GM12874 (cell line): ENCODE results near the gene PLS3.

Experiments used
- TF ChIP-seq, protein P1 (sequence below): IDR thresholded peaks from 2 replicates; pipeline ENCODE4 v1.5.1; 2011; ENCODE audit warnings: low read depth, mild to moderate bottlenecking, control low read depth, low read length, moderate library complexity; ENCODE audit not compliant: insufficient read depth

PLS3 gene

DNA sequence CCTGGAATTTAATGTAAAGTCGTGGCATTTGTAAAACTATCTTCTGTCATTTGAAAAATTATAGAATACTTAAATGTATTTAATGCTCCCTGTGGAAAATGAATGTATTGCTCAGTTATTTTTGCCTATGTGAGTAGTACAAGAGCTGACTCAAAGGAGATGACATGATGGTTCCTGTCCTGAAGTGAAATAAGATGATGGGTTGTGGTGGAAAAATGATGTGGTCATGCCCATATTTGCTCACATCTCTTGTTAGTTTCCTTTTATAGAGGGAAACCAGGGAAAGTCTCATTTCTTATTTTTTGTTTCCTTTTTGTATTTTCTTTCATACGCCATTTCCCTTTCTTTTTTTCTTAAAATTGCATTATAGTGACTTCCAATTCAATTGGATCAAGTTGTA is 23.7 kb downstream of the PLS3 start:
- TF ChIP-seq, protein P1, sequence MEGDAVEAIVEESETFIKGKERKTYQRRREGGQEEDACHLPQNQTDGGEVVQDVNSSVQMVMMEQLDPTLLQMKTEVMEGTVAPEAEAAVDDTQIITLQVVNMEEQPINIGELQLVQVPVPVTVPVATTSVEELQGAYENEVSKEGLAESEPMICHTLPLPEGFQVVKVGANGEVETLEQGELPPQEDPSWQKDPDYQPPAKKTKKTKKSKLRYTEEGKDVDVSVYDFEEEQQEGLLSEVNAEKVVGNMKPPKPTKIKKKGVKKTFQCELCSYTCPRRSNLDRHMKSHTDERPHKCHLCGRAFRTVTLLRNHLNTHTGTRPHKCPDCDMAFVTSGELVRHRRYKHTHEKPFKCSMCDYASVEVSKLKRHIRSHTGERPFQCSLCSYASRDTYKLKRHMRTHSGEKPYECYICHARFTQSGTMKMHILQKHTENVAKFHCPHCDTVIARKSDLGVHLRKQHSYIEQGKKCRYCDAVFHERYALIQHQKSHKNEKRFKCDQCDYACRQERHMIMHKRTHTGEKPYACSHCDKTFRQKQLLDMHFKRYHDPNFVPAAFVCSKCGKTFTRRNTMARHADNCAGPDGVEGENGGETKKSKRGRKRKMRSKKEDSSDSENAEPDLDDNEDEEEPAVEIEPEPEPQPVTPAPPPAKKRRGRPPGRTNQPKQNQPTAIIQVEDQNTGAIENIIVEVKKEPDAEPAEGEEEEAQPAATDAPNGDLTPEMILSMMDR: no peak

DNA sequence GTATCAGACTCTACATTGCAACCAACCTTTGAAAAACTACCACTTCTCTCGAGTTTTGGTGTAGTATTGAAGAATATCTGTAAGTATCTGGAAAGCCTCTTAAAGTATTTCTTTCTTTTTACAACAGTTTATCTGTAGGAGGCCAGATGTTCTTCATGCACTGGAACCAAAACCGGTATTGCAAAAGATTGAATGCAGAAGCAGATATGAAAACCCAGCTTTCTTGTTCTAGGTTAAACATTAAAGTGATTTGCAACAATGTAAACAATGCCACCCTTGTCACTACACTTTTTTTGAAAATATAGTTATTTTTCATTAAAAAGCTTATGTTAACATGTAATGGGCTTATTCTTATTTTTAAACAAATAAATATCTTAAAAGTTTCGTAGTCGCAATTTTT is 27.2 kb downstream of the PLS3 start:
- TF ChIP-seq, protein P1: no peak

DNA sequence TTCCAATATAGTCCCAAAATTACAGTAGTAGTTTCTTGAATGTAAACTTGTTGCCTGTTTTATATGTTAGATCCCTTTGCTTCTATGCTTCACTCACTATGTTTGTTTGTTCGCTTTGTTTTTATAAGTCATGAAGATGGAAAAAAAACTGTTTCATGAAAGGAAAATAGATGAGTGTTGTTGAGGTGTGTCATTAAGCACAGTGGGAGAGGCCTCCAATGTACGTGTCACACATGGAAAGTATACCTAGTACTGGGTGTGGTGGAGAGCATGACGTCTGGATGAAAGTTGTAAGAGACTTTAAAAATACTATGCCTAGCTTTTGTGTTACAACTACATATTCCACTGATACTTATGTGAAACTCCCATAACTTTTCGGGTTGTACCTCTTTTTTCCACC is 28.4 kb downstream of the PLS3 start:
- TF ChIP-seq, protein P1: no peak

DNA sequence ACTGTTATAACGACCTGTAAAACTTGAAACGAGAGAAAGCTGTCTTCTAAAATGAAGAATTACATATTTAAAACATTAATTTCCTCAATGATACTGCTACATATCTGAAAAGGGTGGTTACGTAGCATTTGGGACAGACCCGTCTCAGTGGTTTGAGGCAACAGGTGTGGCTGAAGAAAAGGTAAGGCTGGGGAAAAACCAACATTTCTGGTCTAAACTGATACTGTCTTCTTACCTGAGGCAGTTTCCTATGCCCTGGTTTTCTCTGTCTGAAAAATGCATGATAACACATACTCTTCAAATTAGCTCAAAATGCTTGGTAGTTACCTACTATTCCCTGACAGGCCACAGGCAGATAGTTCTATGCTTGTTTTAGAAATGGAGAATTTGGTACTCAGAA is 30.4 kb downstream of the PLS3 start:
- TF ChIP-seq, protein P1: no peak

DNA sequence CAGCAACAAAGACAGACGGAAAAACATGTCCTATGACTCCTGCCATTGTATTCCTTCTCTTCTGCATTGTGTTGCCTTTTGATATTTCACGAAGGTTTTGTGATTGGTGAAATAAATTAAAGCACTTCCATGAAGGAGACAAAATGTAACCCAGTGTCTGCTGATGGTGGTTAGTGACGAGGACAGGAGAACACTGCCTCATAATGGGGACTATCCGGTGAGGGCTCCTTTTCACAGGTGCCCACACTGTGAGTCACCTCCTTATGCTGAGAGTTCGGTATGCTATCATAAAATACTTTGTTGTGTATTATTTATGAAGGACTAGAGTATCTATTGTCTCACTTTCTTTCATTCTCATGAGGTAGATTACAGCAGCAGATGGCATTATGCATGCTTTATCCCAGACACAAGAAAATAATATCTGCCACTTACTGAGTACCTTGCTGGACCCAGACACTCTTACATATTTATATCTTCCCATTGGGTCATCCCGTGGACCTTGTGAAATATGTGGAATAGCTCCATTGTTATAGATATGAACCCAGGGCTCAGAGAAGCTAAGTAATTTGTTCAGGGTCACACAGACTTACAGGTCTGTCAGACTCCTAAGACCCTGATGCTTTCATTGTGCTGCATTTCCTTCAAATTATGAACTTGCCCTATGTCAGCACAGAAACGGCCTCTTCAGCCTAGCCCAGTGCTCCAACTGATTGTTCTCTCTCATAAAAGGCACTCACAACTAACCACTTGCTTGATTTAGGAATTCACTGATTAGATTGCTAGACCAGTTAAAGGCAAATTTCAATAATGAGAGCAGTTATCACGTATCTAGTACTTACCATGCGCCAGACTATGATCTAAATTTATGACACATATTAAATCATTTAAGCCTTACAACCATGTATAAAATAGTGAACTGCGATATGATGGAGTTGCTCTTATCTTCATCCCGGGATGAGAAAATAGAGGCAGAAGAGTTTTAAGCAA is 31.2 kb downstream of the PLS3 start:
- TF ChIP-seq, protein P1: no peak

DNA sequence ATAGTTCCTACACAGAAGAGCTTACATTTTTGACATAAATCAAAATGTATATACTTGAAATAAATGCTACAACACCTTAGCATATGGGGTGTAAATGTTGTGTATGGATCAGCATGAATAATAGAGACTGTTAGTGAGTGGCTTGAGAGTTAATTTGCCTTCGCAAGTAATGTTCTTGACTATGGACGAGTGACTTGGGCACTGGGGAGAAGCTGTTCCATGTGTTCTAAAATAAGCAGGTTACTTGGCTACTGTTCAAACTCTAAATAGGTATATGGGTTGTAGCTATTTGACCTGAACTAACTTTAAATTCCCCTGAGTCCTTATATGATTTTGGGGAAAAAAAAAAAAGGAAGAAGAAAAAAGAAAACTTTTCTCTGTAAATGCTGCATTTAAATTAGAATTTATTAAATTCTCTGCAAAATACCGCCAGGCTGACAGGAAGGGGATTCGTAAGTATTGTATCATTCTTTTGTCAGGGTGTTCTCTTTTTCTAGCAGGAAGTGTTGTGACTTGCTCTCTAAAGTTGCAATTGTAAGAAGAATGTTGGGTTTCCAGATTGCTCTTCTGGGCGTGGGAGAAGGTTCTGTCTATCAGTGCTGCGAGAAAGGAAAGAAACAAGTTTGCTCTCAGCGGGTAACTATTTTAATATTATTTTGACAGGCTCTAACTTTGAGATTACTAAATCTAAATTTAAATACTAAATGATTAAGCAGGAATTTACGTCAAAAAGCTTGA is 32.2 kb downstream of the PLS3 start:
- TF ChIP-seq, protein P1: no peak

DNA sequence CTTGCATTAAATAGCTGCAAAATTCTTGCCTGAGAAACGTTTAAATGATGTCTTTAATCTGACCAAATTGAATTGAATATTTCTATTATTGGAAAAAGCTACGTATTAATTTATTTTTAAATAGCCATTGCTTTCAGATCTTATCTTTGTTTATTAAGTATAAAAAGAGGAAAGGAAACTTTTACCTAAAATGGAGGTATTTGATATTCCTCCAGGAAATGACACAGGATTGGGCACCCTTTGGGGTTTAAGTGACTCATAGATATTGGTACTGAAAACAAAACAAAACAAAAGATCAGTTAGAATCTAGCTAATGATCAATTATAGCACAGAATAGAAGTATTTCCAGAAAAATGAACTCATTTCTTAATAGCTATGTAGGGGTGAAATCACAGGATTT is 34.1 kb downstream of the PLS3 start:
- TF ChIP-seq, protein P1: no peak
